NB4 (cell line): Measurements from ENCODE around the gene PARD6B.

Experiments used
- CTCF ChIP-seq: IDR thresholded peaks from one replicate; pipeline ENCODE4 v1.5.1; 2012; ENCODE audit warnings: low read depth, low read length
- POLR2A ChIP-seq: IDR thresholded peaks from 2 replicates; pipeline ENCODE4 v1.6.1; 2011; ENCODE audit warnings: mild to moderate bottlenecking; ENCODE audit not compliant: insufficient read length; ENCODE audit errors: extremely low read depth

DNA sequence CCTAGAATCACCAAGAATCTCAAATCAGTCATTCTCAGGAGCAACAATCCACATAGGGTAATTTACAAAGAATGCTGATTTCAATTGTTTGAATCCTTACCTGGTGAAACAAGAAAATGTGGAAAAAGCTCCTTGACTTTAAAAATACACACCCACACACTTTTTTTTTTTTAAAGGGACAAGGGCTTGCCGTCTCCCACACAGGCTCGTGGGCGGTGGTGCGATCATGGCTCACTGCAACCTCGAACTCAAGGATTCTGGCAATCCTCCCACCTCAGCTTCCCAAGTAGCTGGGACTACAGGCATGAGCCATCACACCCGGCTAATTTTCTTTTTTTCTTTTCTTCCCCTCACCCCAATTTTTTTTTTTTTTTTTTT is 30.7 kb downstream of the PARD6B start:
- TF ChIP-seq CTCF (no peak), POLR2A (no peak)
